CD8-positive, alpha-beta T cell (primary cell): ENCODE measurements around the gene OR3A1. TPM values are rescaled to one million over a fixed set of nuclear protein-coding genes. Genes with fewer than 3 reads are reported as not detected.

ENCODE experiments used
- total RNA-seq, 46 experiments: library from RNA in 2 of 46; stranded (reverse) in 2 of 46; gene quantifications; one replicate each; pipeline ENCODE4 v1.2.3 and lab custom pipeline; 2021 to 2026

The OR3A1 gene
- total RNA-seq, 2 experiments from 2014 or later, result not detected

Other genes with a start within 250 kb of the OR3A1 start
- not detected for gene OR1D5, start 234.8 kb downstream of the OR3A1 start, total RNA-seq
- gene OR1D2, start 193.9 kb downstream of the OR3A1 start, total RNA-seq, result not detected
- gene OR1G1, start 170.8 kb downstream of the OR3A1 start, total RNA-seq, result not detected
- not detected for gene OR1A2, start 100.8 kb downstream of the OR3A1 start, total RNA-seq
- not detected for gene OR1A1, start 90.7 kb downstream of the OR3A1 start, total RNA-seq
- gene OR3A2, start 87.9 kb upstream of the OR3A1 start, total RNA-seq, result 1 to 10 TPM in 1 of 2 experiments, under 1 TPM in 1; 0.35 to 1.0 TPM
- not detected for gene OR1E1, start 100.0 kb upstream of the OR3A1 start, total RNA-seq
- not detected for gene OR3A3, start 113.0 kb upstream of the OR3A1 start, total RNA-seq
- gene OR1E2, start 135.5 kb upstream of the OR3A1 start, total RNA-seq, result not detected
- not detected for gene SPATA22, start 173.5 kb upstream of the OR3A1 start, total RNA-seq
- not detected for gene ASPA, start 177.6 kb upstream of the OR3A1 start, total RNA-seq